HG03135 (cell line): Measurements from ENCODE around the gene CAVIN1.
"Not testable (repeated sequence)": the region's sequence is repeated elsewhere in the genome, so short reads cannot be mapped to it uniquely, and the experiment has no call there.

Source experiments
- ATAC-seq: cut with Tn5 transposase; IDR thresholded peaks from one replicate; pipeline ENCODE4 v1.9.1; 2021; ENCODE audit warnings: mild to moderate bottlenecking, moderate library complexity; ENCODE audit not compliant: unreplicated experiment

CAVIN1 gene

GRCh38 chr17:42381898-42382297 lies 41.2 kb downstream of the CAVIN1 start:
- ATAC-seq = no peak

GRCh38 chr17:42380935-42381334 lies 42.1 kb downstream of the CAVIN1 start:
- no peak for ATAC-seq

- no peak for ATAC-seq
Observed at GRCh38 chr17:42378959-42379594, 44.0 kb downstream of the CAVIN1 start.

GRCh38 chr17:42378359-42378958 lies 44.6 kb downstream of the CAVIN1 start:
- no peak for ATAC-seq

- no peak for ATAC-seq
Observed at GRCh38 chr17:42373896-42374295, 49.2 kb downstream of the CAVIN1 start.

GRCh38 chr17:42372142-42372541 lies 50.9 kb downstream of the CAVIN1 start:
- no peak for ATAC-seq

GRCh38 chr17:42368797-42369561 lies 54.1 kb downstream of the CAVIN1 start:
- not testable (repeated sequence) for ATAC-seq

GRCh38 chr17:42368310-42368709 lies 54.7 kb downstream of the CAVIN1 start:
- ATAC-seq = not testable (repeated sequence)

GRCh38 chr17:42366176-42367023 lies 56.7 kb downstream of the CAVIN1 start:
- ATAC-seq = not testable (repeated sequence)

GRCh38 chr17:42365136-42365535 lies 57.9 kb downstream of the CAVIN1 start:
- no peak for ATAC-seq

GRCh38 chr17:42363767-42364585 lies 59.1 kb downstream of the CAVIN1 start:
- no peak for ATAC-seq

- no peak for ATAC-seq
Observed at GRCh38 chr17:42363231-42363630, 59.8 kb downstream of the CAVIN1 start.

GRCh38 chr17:42362245-42362961 lies 60.7 kb downstream of the CAVIN1 start:
- no peak for ATAC-seq

- ATAC-seq = no peak
Observed at GRCh38 chr17:42361781-42362186, 61.3 kb downstream of the CAVIN1 start.

- ATAC-seq = not testable (repeated sequence)
Observed at GRCh38 chr17:42360388-42360787, 62.7 kb downstream of the CAVIN1 start.

- ATAC-seq = no peak
Observed at GRCh38 chr17:42359133-42359532, 63.9 kb downstream of the CAVIN1 start.

GRCh38 chr17:42358434-42358833 lies 64.6 kb downstream of the CAVIN1 start:
- no peak for ATAC-seq

GRCh38 chr17:42354956-42355843 lies 67.9 kb downstream of the CAVIN1 start:
- ATAC-seq = no peak
